Measurements from ENCODE around the gene KRTAP22-1.

GRCh38 chr21:30646904-30647414, 46.1 kb downstream of the KRTAP22-1 start:
- TF ChIP-seq CTCF (IDR thresholded peaks at IDR 0.05) (no peak), POLR2AphosphoS5 (IDR thresholded peaks at IDR 0.05; ENCODE audit: low read depth, low read length) (no peak), REST (IDR thresholded peaks at IDR 0.05; ENCODE audit: insufficient read depth in 1 of 2, low read depth in 2 of 2, low read length in 1 of 2) (no peak), SIN3A (IDR thresholded peaks at IDR 0.05; ENCODE audit: borderline replicate concordance, insufficient read depth, low read depth, low read length) (no peak), TCF7L2 (IDR thresholded peaks at IDR 0.05; ENCODE audit: low read depth, low read length) (no peak)

Data from Panc1 (cell line).